ENCODE results near the gene DUSP19. TPM values are rescaled to one million over a fixed set of nuclear protein-coding genes. Genes with fewer than 3 reads are reported as not detected.

Gene DUSP19
- polyA plus RNA-seq, 1 of the 3 experiments (the other 2 are of a cell fraction), result 0.85 TPM

- TF ChIP-seq USF1 (IDR thresholded peaks at IDR 0.05; ENCODE audit: borderline replicate concordance, low read depth), result no peak
- no peak for TF ChIP-seq JUND (IDR thresholded peaks at IDR 0.05)
- TF ChIP-seq FOXM1 (IDR thresholded peaks at IDR 0.05; ENCODE audit: low read depth), result no peak
- no peak for TF ChIP-seq MXI1 (IDR thresholded peaks at IDR 0.05; ENCODE audit: low read depth, low read length)
- no peak for TF ChIP-seq MEF2A (IDR thresholded peaks at IDR 0.05; ENCODE audit: borderline replicate concordance, low read depth)
- TF ChIP-seq RAD21 (IDR thresholded peaks at IDR 0.05; ENCODE audit: low read length), result 0 out of 2 replicates have a peak, but pooled peaks have one; percentile 8
- no peak for TF ChIP-seq REST (IDR thresholded peaks at IDR 0.05; ENCODE audit: low read depth, low read length)
- no peak for TF ChIP-seq FOXJ3 (CRISPR knock-in tag; IDR thresholded peaks at IDR 0.05)
Measured at GRCh38 chr2:183037553-183038340, 40.8 kb upstream of the DUSP19 start (continued).

- POLR2A ChIA-PET, result interaction anchor here (0.8 kb wide), 1 partner anchor 206 kb away, joined by 3 read pairs; no protein-coding TSS in a partner anchor
- whole genome bisulfite sequencing (ENCODE audit: low lambda C conversion rate), result 20% methylated on average over 30 of the region's 68 CpGs
- peak; percentile 93 for DNase-seq
- TF ChIP-seq GABPA (IDR thresholded peaks at IDR 0.05; ENCODE audit: low read depth), result no peak
- no peak; the same call in 1 of the 2 replicates for TF ChIP-seq USF2 (IDR thresholded peaks at IDR 0.05; ENCODE audit: borderline replicate concordance, low read depth, low read length)
- TF ChIP-seq MAX (IDR thresholded peaks at IDR 0.05; ENCODE audit: low read depth), result no peak; the same call in 1 of the 2 replicates
- peak; percentile 48 for TF ChIP-seq RAD21 (IDR thresholded peaks at IDR 0.05; ENCODE audit: low read length)
- no peak for TF ChIP-seq FOXJ3 (CRISPR knock-in tag; IDR thresholded peaks at IDR 0.05)
- no peak for TF ChIP-seq NRF1 (IDR thresholded peaks at IDR 0.05; ENCODE audit: low read depth, low read length)
- peak; percentile 53; the same call in 1 of the 2 replicates for TF ChIP-seq RCOR1 (IDR thresholded peaks at IDR 0.05; ENCODE audit: low read length)
- TF ChIP-seq TEAD4 (IDR thresholded peaks at IDR 0.05; ENCODE audit: borderline replicate concordance, insufficient read depth), result no peak
- TF ChIP-seq TAF1 (IDR thresholded peaks at IDR 0.05; ENCODE audit: borderline replicate concordance, low read depth, low read length), result peak; percentile 35; the same call in 1 of the 2 replicates
- no peak for TF ChIP-seq EP300 (IDR thresholded peaks at IDR 0.05; ENCODE audit: borderline replicate concordance in 1 of 2, low read depth in 1 of 2, low read length in 1 of 2)
- no peak for TF ChIP-seq GATA2 (CRISPR knock-in tag; IDR thresholded peaks at IDR 0.05)
- peak; percentile 74 for TF ChIP-seq MXI1 (IDR thresholded peaks at IDR 0.05; ENCODE audit: low read depth, low read length)
- peak; percentile 69 for TF ChIP-seq CTCF (IDR thresholded peaks at IDR 0.05)
- TF ChIP-seq RXRA (IDR thresholded peaks at IDR 0.05; ENCODE audit: borderline replicate concordance, low read depth), result no peak
- TF ChIP-seq RFX5 (IDR thresholded peaks at IDR 0.05; ENCODE audit: low read length), result no peak
- TF ChIP-seq TCF12 (IDR thresholded peaks at IDR 0.05), result no peak
Measured at GRCh38 chr2:183038341-183039300, 39.9 kb upstream of the DUSP19 start, which contains the start of gene NCKAP1. Gene NCKAP1 (minus strand): TSS chr2:183038457. CDS start chr2:183038099, 358 bp downstream.

More at GRCh38 chr2:183038341-183039300, 39.9 kb upstream of the DUSP19 start, which contains the start of gene NCKAP1:
- Histone ChIP-seq H2AFZ (ENCODE audit: low read depth) (peak within 1 kb of the TSS; percentile 90), H3K9ac (peak within 1 kb of the TSS; percentile 95), H3K27me3 (ENCODE audit: insufficient read depth) (no peaks in the 10 kb centered on the region), H3K9me2 (no peaks in the 10 kb centered on the region), H3F3A (replicated peaks; ENCODE audit: insufficient read depth) (peaks cover 14% of the 10 kb centered on the region), H4K20me1 (ENCODE audit: insufficient read depth) (peaks cover 35% of the 10 kb centered on the region), H3K27ac (ENCODE audit: low read depth in 2 of 2, low read length in 1 of 2) (peak within 1 kb of the TSS; percentile 86 to 91), H3K79me2 (ENCODE audit: insufficient read depth) (peaks cover 44% of the 10 kb centered on the region), H3K4me2 (peak within 1 kb of the TSS; percentile 75), H3K36me3 (replicated peaks in 1 of 2; ENCODE audit: control insufficient read depth in 1 of 2, insufficient read depth in 2 of 2, low read length in 1 of 2) (no peaks in the 10 kb centered on the region), H3K4me1 (ENCODE audit: control insufficient read depth in 1 of 2, insufficient read depth in 2 of 2, low read depth in 1 of 2, low read length in 1 of 2) (peaks cover 20 to 21% of the 10 kb centered on the region in 2 experiments; a peak in 3 of 4 replicates), H3K9me3 (no peaks in the 10 kb centered on the region), H3K4me3 (ENCODE audit: low read depth in 2 of 2, low read length in 1 of 2) (peak within 1 kb of the TSS; percentile 71 to 79)
- CTCF ChIA-PET, result interaction anchor here (0.9 to 1.4 kb wide), 2 partner anchors 46 to 55 kb away, joined by 3 read pairs; no protein-coding TSS in a partner anchor
